Mucosa of descending colon (tissue), 3 donors: ENCODE data around the gene EPHA6. TPM values are rescaled to one million over a fixed set of nuclear protein-coding genes. Genes with fewer than 3 reads are reported as not detected.

ENCODE experiments used
- ATAC-seq: fragments of 200-7000 bp; cut with Tn5 transposase; one replicate; pipeline ENCODE4 v1.9.1; 2020; ENCODE audit warnings: mild to moderate bottlenecking, moderate library complexity
- DNase-seq, 3 donors: peaks; one replicate each; pipeline ENCODE4 v3.0.0-alpha.2; 2020
- H3K36me3 ChIP-seq: fragments of 200-600 bp; one replicate; pipeline ENCODE4 v1.8.0; 2021; ENCODE audit warnings: low read depth, mild to moderate bottlenecking
- H3K4me1 ChIP-seq: fragments of 200-600 bp; one replicate; pipeline ENCODE4 v1.8.0; 2021; ENCODE audit warnings: low read depth, mild to moderate bottlenecking
- H3K4me3 ChIP-seq: fragments of 200-600 bp; one replicate; pipeline ENCODE4 v1.8.0; 2021; ENCODE audit warnings: mild to moderate bottlenecking
- H3K9me3 ChIP-seq: fragments of 200-600 bp; one replicate; pipeline ENCODE4 v1.8.0; 2021; ENCODE audit warnings: mild to moderate bottlenecking
- CTCF ChIP-seq: fragments of 200-600 bp; IDR thresholded peaks from one replicate; pipeline ENCODE4 v1.8.0; 2022; ENCODE audit warnings: antibody characterized with exemption, mild to moderate bottlenecking
- intact Hi-C, 2 donors: fragments of 100-400 bp; cut with DNase I in 1 of 2; cut with micrococcal nuclease in 1 of 2; formaldehyde crosslinking; loops; one replicate each; pipeline versions ENCODE4 v1.11.0 to v1.11.1; 2022; cut with DNase I, micrococcal nuclease
- total RNA-seq, 3 donors: library from RNA; stranded (reverse); fragmentation: NEBNext Ultra II Directional in 2 of 3; extraction: Animal tissue kit (Norgen Biotek cat#: 25700) in 2 of 3; gene quantifications; one replicate each; pipeline versions ENCODE4 v1.2.1 to v1.2.4, GENCODE V29; 2021 to 2023
- donor health status: DM: no; HTN: no; CAD: no; lungs with moderate emphysema.
- donor health status: DM: no; HTN: no; CAD: no.
- donor health status: DM: no; HTN: yes; CAD: no.

Gene EPHA6
- total RNA-seq, 3 donors from 2014 or later = 0.55 to 24.8 (median 1.5) TPM

- ATAC-seq (no peak), DNase-seq (no peak)
- TF ChIP-seq CTCF = no peak
- no peak overlapping the region for H3K4me3 ChIP-seq
- intact Hi-C loops = no loop called here
- H3K36me3 ChIP-seq = no peaks in the 10 kb centered on the region
- H3K9me3 ChIP-seq = no peaks in the 10 kb centered on the region
- no peaks in the 10 kb centered on the region for H3K4me1 ChIP-seq
Observed at GRCh38 chr3:97550408-97550807, 736.0 kb downstream of the EPHA6 start.

GRCh38 chr3:97552186-97552585 is 737.8 kb downstream of the EPHA6 start:
- TF ChIP-seq CTCF = no peak
- DNase-seq (no peak), ATAC-seq (no peak)
- no peaks in the 10 kb centered on the region for H3K36me3 ChIP-seq
- intact Hi-C loops = no loop called here
- H3K4me3 ChIP-seq = no peak overlapping the region
- H3K9me3 ChIP-seq = no peaks in the 10 kb centered on the region
- no peaks in the 10 kb centered on the region for H3K4me1 ChIP-seq

GRCh38 chr3:97575742-97576141 is 761.3 kb downstream of the EPHA6 start:
- no peaks in the 10 kb centered on the region for H3K9me3 ChIP-seq
- intact Hi-C loops = no loop called here
- H3K4me1 ChIP-seq = no peaks in the 10 kb centered on the region
- no peak for TF ChIP-seq CTCF
- H3K4me3 ChIP-seq = no peak overlapping the region
- no peaks in the 10 kb centered on the region for H3K36me3 ChIP-seq
- no peak for ATAC-seq
- no peak for DNase-seq

- no peak for ATAC-seq
Observed at GRCh38 chr3:97576221-97576620, 761.8 kb downstream of the EPHA6 start.

GRCh38 chr3:97579365-97579764 is 765.0 kb downstream of the EPHA6 start:
- ATAC-seq = peak; percentile 36
- DNase-seq = no peak
- intact Hi-C loops = no loop called here
- no peak overlapping the region for H3K4me3 ChIP-seq
- H3K9me3 ChIP-seq = no peaks in the 10 kb centered on the region
- no peaks in the 10 kb centered on the region for H3K36me3 ChIP-seq
- no peaks in the 10 kb centered on the region for H3K4me1 ChIP-seq
- no peak for TF ChIP-seq CTCF

More at GRCh38 chr3:97576221-97576620, 761.8 kb downstream of the EPHA6 start:
- H3K4me3 ChIP-seq = no peak overlapping the region
- no peaks in the 10 kb centered on the region for H3K4me1 ChIP-seq
- DNase-seq = no peak
- H3K36me3 ChIP-seq = no peaks in the 10 kb centered on the region
- no peak for TF ChIP-seq CTCF
- intact Hi-C loops = no loop called here
- H3K9me3 ChIP-seq = no peaks in the 10 kb centered on the region

GRCh38 chr3:97610626-97611025 is 796.2 kb downstream of the EPHA6 start:
- no peak overlapping the region for H3K4me3 ChIP-seq
- H3K36me3 ChIP-seq = no peaks in the 10 kb centered on the region
- DNase-seq = no peak
- ATAC-seq = no peak
- intact Hi-C loops = no loop called here
- no peaks in the 10 kb centered on the region for H3K4me1 ChIP-seq
- no peaks in the 10 kb centered on the region for H3K9me3 ChIP-seq
- TF ChIP-seq CTCF = no peak
